GM18861 (cell line): Measurements from ENCODE around the gene HNRNPM.
A peak's percentile ranks its signal among the peaks of the same experiment; 100 is the strongest.

ENCODE experiments used
- ATAC-seq: cut with Tn5 transposase; IDR thresholded peaks from one replicate; pipeline ENCODE4 v1.9.1; 2021; ENCODE audit not compliant: unreplicated experiment

Gene HNRNPM

GRCh38 chr19:8459095-8459494, 14.3 kb downstream of the HNRNPM start:
- ATAC-seq, result no peak

DNA sequence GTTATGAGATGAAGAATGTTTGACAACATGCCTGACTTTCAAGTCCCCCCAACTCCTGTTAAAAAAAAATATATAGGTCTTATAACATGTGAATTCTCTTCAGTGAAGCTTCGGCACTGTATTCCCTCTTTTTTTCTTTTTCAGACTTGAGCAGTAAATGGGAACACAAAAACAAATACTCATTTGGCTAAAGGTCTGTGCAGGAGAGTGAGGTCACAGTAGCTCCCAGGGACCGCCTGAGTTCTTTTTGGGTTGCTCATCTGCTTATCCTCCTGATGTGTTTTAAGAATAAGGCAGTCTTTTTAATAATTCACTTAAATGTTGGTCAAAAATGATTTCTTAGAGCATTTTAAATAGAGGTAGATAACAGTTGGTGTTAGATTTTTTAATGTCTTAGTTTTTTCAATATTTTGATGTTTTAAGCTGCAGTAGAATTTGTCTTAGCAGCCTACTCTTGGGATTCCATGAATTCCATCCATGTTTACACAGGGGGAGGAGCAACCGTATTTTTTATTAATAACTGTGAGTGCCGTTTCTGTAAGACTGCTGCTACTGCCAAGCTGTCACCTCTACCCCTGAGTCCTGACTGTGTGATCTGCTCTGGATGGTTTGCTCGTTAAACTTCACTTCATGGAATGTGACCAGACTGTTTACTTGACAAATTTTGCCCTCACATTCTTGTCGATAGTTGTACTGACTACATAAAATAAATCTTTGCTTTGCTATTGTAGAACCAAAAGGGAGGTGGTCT, 14.9 kb downstream of the HNRNPM start:
- ATAC-seq, result no peak

GRCh38 chr19:8460516-8461298, 15.9 kb downstream of the HNRNPM start:
- no peak for ATAC-seq

DNA sequence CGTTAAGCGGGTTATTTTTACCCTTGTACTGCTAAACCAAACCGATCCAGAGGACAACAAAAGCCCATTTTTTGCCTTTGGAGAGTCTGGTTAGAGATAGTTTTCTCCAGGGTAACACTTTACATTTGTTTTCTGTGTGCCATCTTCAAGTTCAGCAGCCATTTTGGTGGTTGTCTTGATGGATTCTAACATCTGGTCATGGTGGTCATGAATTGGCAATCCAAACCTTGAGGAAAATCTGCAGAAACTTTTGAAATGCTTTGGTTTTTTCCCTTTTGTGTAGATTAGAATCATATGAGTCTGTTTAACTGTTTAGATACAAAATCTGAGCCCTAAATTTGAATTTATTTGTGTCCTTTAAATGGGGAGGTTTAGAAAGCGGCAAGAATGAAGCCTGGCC, 16.6 kb downstream of the HNRNPM start:
- no peak for ATAC-seq

- ATAC-seq, result no peak
These were observed 17.1 kb downstream of the HNRNPM start for GRCh38 chr19:8461891-8462290.

GRCh38 chr19:8462571-8462970, 17.8 kb downstream of the HNRNPM start:
- ATAC-seq, result no peak

DNA sequence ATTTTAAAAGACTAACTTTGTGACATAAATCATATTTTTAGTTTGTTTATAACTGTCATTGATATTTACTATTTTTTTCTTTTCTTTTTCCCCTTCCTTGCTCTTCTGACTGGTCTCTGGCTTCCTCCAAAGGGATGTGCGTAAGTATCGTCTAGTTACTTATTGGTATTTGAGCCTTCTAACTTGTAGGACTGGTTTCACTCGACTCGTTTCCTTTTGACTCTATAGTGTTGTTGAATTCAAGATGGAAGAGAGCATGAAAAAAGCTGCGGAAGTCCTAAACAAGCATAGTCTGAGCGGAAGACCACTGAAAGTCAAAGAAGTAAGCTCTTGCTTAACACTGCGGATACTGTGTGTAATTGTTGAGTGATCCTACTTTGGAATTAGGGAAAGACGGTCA, 18.6 kb downstream of the HNRNPM start:
- ATAC-seq, result no peak

DNA sequence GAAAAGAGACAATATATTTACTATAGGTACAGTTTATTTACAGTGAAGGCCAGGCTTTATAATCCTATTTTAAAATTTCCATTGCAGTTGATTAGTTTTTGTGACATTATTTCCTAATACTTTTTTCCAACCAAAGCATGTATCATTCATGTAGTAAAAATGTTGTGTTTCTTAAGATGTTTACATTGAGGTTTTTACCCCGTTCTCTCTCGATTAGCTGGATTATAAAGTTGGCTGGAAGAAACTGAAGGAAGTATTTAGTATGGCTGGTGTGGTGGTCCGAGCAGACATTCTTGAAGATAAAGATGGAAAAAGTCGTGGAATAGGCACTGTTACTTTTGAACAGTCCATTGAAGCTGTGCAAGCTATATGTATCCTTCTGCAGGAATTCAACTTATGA, 21.2 kb downstream of the HNRNPM start:
- ATAC-seq, result no peak

GRCh38 chr19:8468124-8468523, 23.3 kb downstream of the HNRNPM start:
- ATAC-seq, result no peak

- no peak for ATAC-seq
These were observed 24.1 kb downstream of the HNRNPM start for GRCh38 chr19:8468761-8469373.

DNA sequence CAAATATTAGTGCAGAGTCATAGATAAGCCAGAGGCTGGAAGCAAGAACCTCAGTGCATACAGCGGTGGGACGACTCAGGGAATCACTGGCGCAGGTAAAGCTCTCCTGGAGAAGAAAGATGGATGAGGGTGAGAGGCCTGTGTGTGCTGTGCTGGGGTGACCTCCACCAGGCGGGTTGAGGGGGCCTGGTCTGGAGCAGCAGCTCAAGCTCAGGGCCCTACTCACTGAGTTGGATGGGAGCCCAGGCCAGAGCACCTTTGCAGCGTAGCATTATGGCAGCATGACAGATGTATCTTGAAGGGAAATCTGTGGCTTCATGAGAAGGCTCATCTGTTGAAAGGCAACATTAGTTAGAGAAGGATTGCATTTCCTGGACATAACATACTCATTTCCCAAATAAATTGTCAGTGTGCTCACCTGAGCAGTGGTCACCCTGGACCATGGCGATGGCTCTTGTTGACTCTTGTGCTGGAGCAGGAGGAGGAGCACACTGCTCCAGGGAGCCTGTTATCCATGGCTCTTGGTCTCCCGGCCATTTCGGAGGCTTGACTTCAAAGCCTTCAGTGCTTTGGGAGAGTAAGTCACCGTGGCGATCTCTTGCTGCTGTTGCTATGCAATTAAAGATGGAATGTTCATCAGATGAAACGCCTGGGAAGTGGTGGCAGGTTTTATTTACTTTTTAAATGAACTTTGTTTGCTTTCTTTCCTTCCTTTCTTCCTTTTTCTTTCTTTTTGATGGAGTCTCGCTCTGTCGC, 25.0 kb downstream of the HNRNPM start:
- ATAC-seq, result no peak

- ATAC-seq, result peak; percentile 46
These were observed 29.1 kb downstream of the HNRNPM start for GRCh38 chr19:8473648-8474476.

DNA sequence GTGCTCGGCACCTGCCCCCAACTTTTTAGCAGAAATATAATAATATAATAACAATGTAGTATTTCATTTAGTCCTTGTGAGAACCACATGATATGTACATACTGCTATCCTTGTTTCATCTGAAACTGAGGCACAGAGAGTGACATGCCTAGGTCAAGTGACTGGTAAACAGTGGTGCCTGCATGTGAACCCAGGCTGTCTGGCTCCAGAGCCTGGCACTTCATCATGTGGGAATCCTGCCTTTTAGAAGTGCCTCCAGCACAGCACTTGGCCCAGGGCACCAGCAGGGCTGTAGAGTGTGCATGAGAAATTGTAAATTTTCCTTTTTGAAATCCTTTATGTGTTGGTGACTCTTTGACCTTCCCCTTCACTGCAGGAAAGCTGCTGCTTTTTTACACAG, 30.2 kb downstream of the HNRNPM start:
- ATAC-seq, result no peak

- no peak for ATAC-seq
These were observed 31.7 kb downstream of the HNRNPM start for GRCh38 chr19:8476524-8476923.

DNA sequence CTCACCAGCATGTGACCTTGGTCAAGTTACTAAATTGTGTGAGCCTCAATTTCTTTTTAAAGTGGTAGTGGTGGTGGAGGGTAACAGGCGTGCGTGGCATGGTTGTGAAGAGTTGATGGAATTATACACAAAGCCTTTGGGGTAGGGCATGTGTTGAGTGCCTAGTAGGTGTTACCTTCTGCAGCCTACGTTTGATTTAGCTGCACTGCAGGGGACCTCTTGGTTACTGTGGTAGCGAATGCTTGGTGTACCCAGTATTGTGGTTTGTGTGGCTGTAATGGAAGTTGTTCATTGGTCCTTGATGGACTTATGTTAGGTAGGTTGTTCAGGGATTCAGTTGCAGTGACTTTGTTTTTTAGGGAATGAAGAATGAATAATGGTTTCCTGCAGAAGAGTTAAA, 33.1 kb downstream of the HNRNPM start:
- ATAC-seq, result no peak

GRCh38 chr19:8478598-8478997, 33.8 kb downstream of the HNRNPM start:
- ATAC-seq, result no peak

DNA sequence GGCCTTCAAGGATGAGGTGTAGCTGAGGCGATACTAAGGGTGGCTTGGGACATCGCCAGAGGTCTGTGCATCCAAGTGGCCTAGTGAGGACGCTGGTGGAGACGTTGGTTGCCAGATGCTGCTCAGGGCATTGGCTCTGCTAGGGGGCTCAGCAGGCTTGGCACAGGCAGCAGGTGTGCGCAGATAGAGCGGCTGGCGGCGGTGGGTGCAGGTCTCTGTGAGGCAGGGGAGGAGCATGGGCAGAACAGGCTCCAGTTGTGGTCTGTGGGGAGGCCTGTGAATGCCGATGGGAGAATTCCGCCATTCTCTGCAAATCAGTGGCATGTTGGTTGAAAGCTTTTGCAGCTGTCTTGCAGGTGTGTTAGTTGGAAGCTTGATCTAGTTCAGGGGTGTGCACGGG, 36.4 kb downstream of the HNRNPM start:
- no peak for ATAC-seq

GRCh38 chr19:8481616-8482015, 36.8 kb downstream of the HNRNPM start:
- ATAC-seq, result no peak

- no peak for ATAC-seq
These were observed 37.9 kb downstream of the HNRNPM start for GRCh38 chr19:8482696-8483095.

- ATAC-seq, result no peak
These were observed 38.4 kb downstream of the HNRNPM start for GRCh38 chr19:8483165-8483564.
